Endothelial cell of umbilical vein (primary cell): ENCODE measurements around the gene SPTLC2.

Experiments
- EZH2 ChIP-seq: IDR thresholded peaks from 2 replicates; pipeline ENCODE4 v1.6.1; 2012; ENCODE audit warnings: borderline replicate concordance, low read depth, mild to moderate bottlenecking, moderate library complexity, low read length, inconsistent platforms; ENCODE audit not compliant: severe bottlenecking
- MYC ChIP-seq: IDR thresholded peaks from one replicate; pipeline ENCODE4 v1.6.1; 2011; ENCODE audit warnings: mild to moderate bottlenecking, low read depth, low read length
- POLR2A ChIP-seq: IDR thresholded peaks from 2 replicates; pipeline ENCODE4 v1.6.1; 2012; ENCODE audit warnings: low read depth, mild to moderate bottlenecking, control low read depth, low read length
- POLR2AphosphoS5 ChIP-seq: IDR thresholded peaks from 2 replicates; pipeline ENCODE4 v1.6.1; 2012; ENCODE audit warnings: low read depth, mild to moderate bottlenecking, control low read depth, low read length, moderate library complexity; ENCODE audit not compliant: insufficient read depth
- TF ChIP-seq, protein P1 (sequence below), 2 donors: IDR thresholded peaks; 1 replicate in 1 of 2; 2 replicates in 1 of 2; pipeline ENCODE4 v1.5.1; 2011; ENCODE audit warnings: low read length in 2 of 2, mild to moderate bottlenecking in 2 of 2, moderate library complexity in 2 of 2, control low read depth in 1 of 2, inconsistent platforms in 1 of 2, low read depth in 1 of 2; ENCODE audit not compliant: insufficient read depth in 1 of 2; ENCODE audit errors: extremely low read depth in 1 of 2
- TF ChIP-seq, protein P2 (sequence below): IDR thresholded peaks from 2 replicates; pipeline ENCODE4 v1.6.1; 2011; ENCODE audit not compliant: insufficient read depth, insufficient read length

DNA sequence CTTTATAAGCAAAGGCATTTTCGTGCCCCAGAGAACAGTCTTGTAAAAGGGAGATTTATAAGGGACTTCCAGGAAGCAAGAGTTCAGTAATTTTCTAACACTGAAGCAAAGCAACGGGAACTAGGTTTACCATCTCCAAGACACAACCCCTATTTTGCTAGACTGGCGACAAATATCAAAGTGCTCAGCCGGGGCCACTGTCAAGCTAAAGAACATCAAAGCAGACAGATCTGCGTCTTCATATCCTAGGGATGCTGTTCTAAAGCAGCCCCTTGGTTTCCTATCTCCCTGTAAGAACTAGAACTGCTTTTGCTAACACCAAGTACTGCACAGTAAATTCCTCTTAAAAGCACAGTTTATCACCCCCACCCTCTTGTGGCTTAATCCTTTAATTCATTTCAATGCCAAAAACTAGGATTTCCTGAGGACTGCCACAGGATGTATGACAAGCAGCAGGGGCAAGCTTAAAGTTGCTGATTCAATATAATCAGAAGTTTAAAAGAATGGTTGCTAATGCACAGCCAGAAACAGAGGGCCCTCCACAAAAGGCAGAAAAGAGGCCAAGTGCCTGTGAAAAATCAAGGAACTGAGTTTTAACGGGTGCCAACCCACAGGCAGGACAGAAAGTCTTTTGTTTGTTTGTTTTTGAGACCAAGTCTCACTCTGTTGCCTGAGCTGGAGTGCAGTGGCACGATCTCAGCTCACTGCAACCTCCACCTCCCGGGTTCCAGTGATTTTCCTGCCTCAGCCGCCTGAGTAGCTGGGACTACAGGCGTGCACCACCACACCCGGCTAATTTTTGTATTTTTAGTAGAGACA is 73.8 kb downstream of the SPTLC2 start:
- no peak for TF ChIP-seq POLR2A
- TF ChIP-seq, protein P1, sequence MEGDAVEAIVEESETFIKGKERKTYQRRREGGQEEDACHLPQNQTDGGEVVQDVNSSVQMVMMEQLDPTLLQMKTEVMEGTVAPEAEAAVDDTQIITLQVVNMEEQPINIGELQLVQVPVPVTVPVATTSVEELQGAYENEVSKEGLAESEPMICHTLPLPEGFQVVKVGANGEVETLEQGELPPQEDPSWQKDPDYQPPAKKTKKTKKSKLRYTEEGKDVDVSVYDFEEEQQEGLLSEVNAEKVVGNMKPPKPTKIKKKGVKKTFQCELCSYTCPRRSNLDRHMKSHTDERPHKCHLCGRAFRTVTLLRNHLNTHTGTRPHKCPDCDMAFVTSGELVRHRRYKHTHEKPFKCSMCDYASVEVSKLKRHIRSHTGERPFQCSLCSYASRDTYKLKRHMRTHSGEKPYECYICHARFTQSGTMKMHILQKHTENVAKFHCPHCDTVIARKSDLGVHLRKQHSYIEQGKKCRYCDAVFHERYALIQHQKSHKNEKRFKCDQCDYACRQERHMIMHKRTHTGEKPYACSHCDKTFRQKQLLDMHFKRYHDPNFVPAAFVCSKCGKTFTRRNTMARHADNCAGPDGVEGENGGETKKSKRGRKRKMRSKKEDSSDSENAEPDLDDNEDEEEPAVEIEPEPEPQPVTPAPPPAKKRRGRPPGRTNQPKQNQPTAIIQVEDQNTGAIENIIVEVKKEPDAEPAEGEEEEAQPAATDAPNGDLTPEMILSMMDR (IDR thresholded peaks at IDR 0.05; ENCODE audit: extremely low read depth in 1 of 2, insufficient read depth in 1 of 2, low read depth in 1 of 2, low read length in 2 of 2): no peak
- TF ChIP-seq MYC: no peak
- TF ChIP-seq, protein P2, sequence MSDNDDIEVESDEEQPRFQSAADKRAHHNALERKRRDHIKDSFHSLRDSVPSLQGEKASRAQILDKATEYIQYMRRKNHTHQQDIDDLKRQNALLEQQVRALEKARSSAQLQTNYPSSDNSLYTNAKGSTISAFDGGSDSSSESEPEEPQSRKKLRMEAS: no peak
- TF ChIP-seq EZH2: no peak
- TF ChIP-seq POLR2AphosphoS5: no peak
